ENCODE results near the gene HHIPL2. TPM values are rescaled to one million over a fixed set of nuclear protein-coding genes. Genes with fewer than 3 reads are reported as not detected.
"Not testable (repeated sequence)": the region's sequence is repeated elsewhere in the genome, so short reads cannot be mapped to it uniquely, and the experiment has no call there.

Gene HHIPL2
- total RNA-seq, 1 experiment from 2014 or later: 0.32 TPM

- CTCF ChIA-PET: interaction anchor here (0.9 to 1.2 kb wide), 2 partner anchors 68 to 113 kb away, joined by 3 to 5 read pairs; partner anchors contain the start of gene TAF1A
- BruUV-seq (replicated peaks): no TSS peak
- H3K36me3 Mint-ChIP-seq (ENCODE audit: insufficient read depth, unreplicated experiment): peaks cover 7% of the 10 kb centered on the region
- no peak overlapping the region for H3K4me3 Mint-ChIP-seq (ENCODE audit: unreplicated experiment)
- peaks cover 12% of the 10 kb centered on the region for H3K4me1 Mint-ChIP-seq (ENCODE audit: low read depth, unreplicated experiment)
- TF ChIP-seq CTCF (IDR thresholded peaks at IDR 0.05; ENCODE audit: insufficient read depth in 1 of 2, low read depth in 1 of 2, low read length in 1 of 2, severe bottlenecking in 1 of 2, unreplicated experiment in 1 of 2): no peak
- peaks cover 17% of the 10 kb centered on the region for H3K4me1 ChIP-seq
- POLR2A ChIA-PET: no interaction called here
- intact Hi-C loops (cut with micrococcal nuclease; ENCODE audit: unreplicated experiment): loop anchor here (1.0 kb wide), 1 partner anchor 56 kb away; no protein-coding TSS in a partner anchor
- peak; percentile 62 to 68 for DNase-seq
- H3K36me3 ChIP-seq (ENCODE audit: control insufficient read depth, insufficient read depth, low read length): no peaks in the 10 kb centered on the region
- H3K27ac Mint-ChIP-seq (ENCODE audit: unreplicated experiment): peak overlapping the region; percentile 67
- H3K27me3 ChIP-seq (replicated peaks; ENCODE audit: control insufficient read depth, insufficient read depth, low read length): no peaks in the 10 kb centered on the region
- no peaks in the 10 kb centered on the region for H3K9me3 Mint-ChIP-seq (ENCODE audit: unreplicated experiment)
- no peaks in the 10 kb centered on the region for H3K27me3 Mint-ChIP-seq (ENCODE audit: insufficient read depth, unreplicated experiment)
- H3K9me3 ChIP-seq: no peaks in the 10 kb centered on the region
- H3K4me3 ChIP-seq (ENCODE audit: low read depth, low read length): no peak overlapping the region
Measured at GRCh38 chr1:222521299-222522104, 26.4 kb downstream of the HHIPL2 start.

GRCh38 chr1:222489496-222489895 is 58.4 kb downstream of the HHIPL2 start:
- H3K27me3 Mint-ChIP-seq (ENCODE audit: insufficient read depth, unreplicated experiment); H3K4me3 ChIP-seq (ENCODE audit: low read depth, low read length); BruUV-seq (replicated peaks); CTCF ChIA-PET; intact Hi-C loops (cut with micrococcal nuclease; ENCODE audit: unreplicated experiment); H3K27me3 ChIP-seq (replicated peaks; ENCODE audit: control insufficient read depth, insufficient read depth, low read length); H3K36me3 Mint-ChIP-seq (ENCODE audit: insufficient read depth, unreplicated experiment); H3K36me3 ChIP-seq (ENCODE audit: control insufficient read depth, insufficient read depth, low read length); H3K9me3 Mint-ChIP-seq (ENCODE audit: unreplicated experiment); POLR2A ChIA-PET; H3K4me3 Mint-ChIP-seq (ENCODE audit: unreplicated experiment); H3K4me1 Mint-ChIP-seq (ENCODE audit: low read depth, unreplicated experiment); DNase-seq; H3K27ac Mint-ChIP-seq (ENCODE audit: unreplicated experiment); H3K9me3 ChIP-seq; H3K4me1 ChIP-seq: not testable (repeated sequence)

GRCh38 chr1:222487774-222488173 is 60.1 kb downstream of the HHIPL2 start:
- BruUV-seq (replicated peaks); H3K4me1 ChIP-seq; DNase-seq; H3K27me3 Mint-ChIP-seq (ENCODE audit: insufficient read depth, unreplicated experiment); CTCF ChIA-PET; H3K36me3 ChIP-seq (ENCODE audit: control insufficient read depth, insufficient read depth, low read length); H3K27ac Mint-ChIP-seq (ENCODE audit: unreplicated experiment); H3K4me3 Mint-ChIP-seq (ENCODE audit: unreplicated experiment); H3K9me3 Mint-ChIP-seq (ENCODE audit: unreplicated experiment); intact Hi-C loops (cut with micrococcal nuclease; ENCODE audit: unreplicated experiment); H3K4me1 Mint-ChIP-seq (ENCODE audit: low read depth, unreplicated experiment); H3K9me3 ChIP-seq; H3K27me3 ChIP-seq (replicated peaks; ENCODE audit: control insufficient read depth, insufficient read depth, low read length); POLR2A ChIA-PET; H3K4me3 ChIP-seq (ENCODE audit: low read depth, low read length); H3K36me3 Mint-ChIP-seq (ENCODE audit: insufficient read depth, unreplicated experiment): not testable (repeated sequence)

- H3K4me1 ChIP-seq; H3K4me3 ChIP-seq (ENCODE audit: low read depth, low read length); H3K36me3 ChIP-seq (ENCODE audit: control insufficient read depth, insufficient read depth, low read length); intact Hi-C loops (cut with micrococcal nuclease; ENCODE audit: unreplicated experiment); BruUV-seq (replicated peaks); H3K27ac Mint-ChIP-seq (ENCODE audit: unreplicated experiment); CTCF ChIA-PET; H3K27me3 Mint-ChIP-seq (ENCODE audit: insufficient read depth, unreplicated experiment); POLR2A ChIA-PET; H3K9me3 Mint-ChIP-seq (ENCODE audit: unreplicated experiment); H3K4me3 Mint-ChIP-seq (ENCODE audit: unreplicated experiment); H3K4me1 Mint-ChIP-seq (ENCODE audit: low read depth, unreplicated experiment); H3K36me3 Mint-ChIP-seq (ENCODE audit: insufficient read depth, unreplicated experiment); H3K9me3 ChIP-seq; H3K27me3 ChIP-seq (replicated peaks; ENCODE audit: control insufficient read depth, insufficient read depth, low read length); DNase-seq: not testable (repeated sequence)
Measured at GRCh38 chr1:222484005-222484404, 63.9 kb downstream of the HHIPL2 start.

GRCh38 chr1:222479567-222479966 is 68.3 kb downstream of the HHIPL2 start:
- H3K4me3 Mint-ChIP-seq (ENCODE audit: unreplicated experiment); H3K4me3 ChIP-seq (ENCODE audit: low read depth, low read length); H3K9me3 ChIP-seq; POLR2A ChIA-PET; CTCF ChIA-PET; DNase-seq; H3K36me3 ChIP-seq (ENCODE audit: control insufficient read depth, insufficient read depth, low read length); H3K4me1 Mint-ChIP-seq (ENCODE audit: low read depth, unreplicated experiment); H3K36me3 Mint-ChIP-seq (ENCODE audit: insufficient read depth, unreplicated experiment); H3K27ac Mint-ChIP-seq (ENCODE audit: unreplicated experiment); BruUV-seq (replicated peaks); H3K9me3 Mint-ChIP-seq (ENCODE audit: unreplicated experiment); H3K27me3 ChIP-seq (replicated peaks; ENCODE audit: control insufficient read depth, insufficient read depth, low read length); intact Hi-C loops (cut with micrococcal nuclease; ENCODE audit: unreplicated experiment); H3K4me1 ChIP-seq; H3K27me3 Mint-ChIP-seq (ENCODE audit: insufficient read depth, unreplicated experiment): not testable (repeated sequence)

GRCh38 chr1:222476436-222476835 is 71.5 kb downstream of the HHIPL2 start:
- H3K9me3 Mint-ChIP-seq (ENCODE audit: unreplicated experiment); BruUV-seq (replicated peaks); H3K4me3 Mint-ChIP-seq (ENCODE audit: unreplicated experiment); H3K36me3 Mint-ChIP-seq (ENCODE audit: insufficient read depth, unreplicated experiment); H3K4me1 Mint-ChIP-seq (ENCODE audit: low read depth, unreplicated experiment); DNase-seq; H3K27ac Mint-ChIP-seq (ENCODE audit: unreplicated experiment); H3K9me3 ChIP-seq; intact Hi-C loops (cut with micrococcal nuclease; ENCODE audit: unreplicated experiment); H3K27me3 ChIP-seq (replicated peaks; ENCODE audit: control insufficient read depth, insufficient read depth, low read length); H3K36me3 ChIP-seq (ENCODE audit: control insufficient read depth, insufficient read depth, low read length); H3K27me3 Mint-ChIP-seq (ENCODE audit: insufficient read depth, unreplicated experiment); POLR2A ChIA-PET; H3K4me3 ChIP-seq (ENCODE audit: low read depth, low read length); H3K4me1 ChIP-seq: not testable (repeated sequence)
- CTCF ChIA-PET: interaction anchor here (1.6 kb wide), 1 partner anchor 158 kb away, joined by 3 read pairs; no protein-coding TSS in a partner anchor

All from Caco-2 (cell line).